ELF-1 (cell line): ENCODE data around the gene SYT2.

Experiments used
- DNase-seq: peaks from one replicate; pipeline ENCODE4 v3.0.0-alpha.2; 2016; ENCODE audit warnings: low read depth, low spot score

SYT2 gene

GRCh38 chr1:202704601-202705000 is 5.7 kb downstream of the SYT2 start:
- DNase-seq: no peak

GRCh38 chr1:202703191-202703590 is 7.1 kb downstream of the SYT2 start:
- DNase-seq: no peak

GRCh38 chr1:202702088-202702487 is 8.2 kb downstream of the SYT2 start:
- no peak for DNase-seq

- no peak for DNase-seq
Measured at GRCh38 chr1:202701200-202701599, 9.1 kb downstream of the SYT2 start.

- DNase-seq: no peak
Measured at GRCh38 chr1:202700061-202700460, 10.2 kb downstream of the SYT2 start.

- no peak for DNase-seq
Measured at GRCh38 chr1:202698276-202698675, 12.0 kb downstream of the SYT2 start.

- DNase-seq: no peak
Measured at GRCh38 chr1:202697038-202697437, 13.2 kb downstream of the SYT2 start.

- no peak for DNase-seq
Measured at GRCh38 chr1:202694314-202694713, 15.9 kb downstream of the SYT2 start.

- DNase-seq: peak; percentile 61
Measured at GRCh38 chr1:202692959-202693555, 17.2 kb downstream of the SYT2 start.

- no peak for DNase-seq
Measured at GRCh38 chr1:202691816-202692215, 18.4 kb downstream of the SYT2 start.

GRCh38 chr1:202689493-202690342 is 20.5 kb downstream of the SYT2 start:
- no peak for DNase-seq

- no peak for DNase-seq
Measured at GRCh38 chr1:202689082-202689481, 21.2 kb downstream of the SYT2 start.

GRCh38 chr1:202688401-202688800 is 21.9 kb downstream of the SYT2 start:
- no peak for DNase-seq

- no peak for DNase-seq
Measured at GRCh38 chr1:202687798-202688197, 22.5 kb downstream of the SYT2 start.

- no peak for DNase-seq
Measured at GRCh38 chr1:202687370-202687769, 22.9 kb downstream of the SYT2 start.

GRCh38 chr1:202685641-202686040 is 24.6 kb downstream of the SYT2 start:
- no peak for DNase-seq

GRCh38 chr1:202684716-202685115 is 25.5 kb downstream of the SYT2 start:
- DNase-seq: no peak

GRCh38 chr1:202683029-202683428 is 27.2 kb downstream of the SYT2 start:
- no peak for DNase-seq

- DNase-seq: no peak
Measured at GRCh38 chr1:202682477-202682876, 27.8 kb downstream of the SYT2 start.

- DNase-seq: no peak
Measured at GRCh38 chr1:202681736-202682420, 28.4 kb downstream of the SYT2 start.

GRCh38 chr1:202680586-202681352 is 29.5 kb downstream of the SYT2 start:
- DNase-seq: peak; percentile 28
